ENCODE results near the gene DQX1.
"Not testable (repeated sequence)": the region's sequence is repeated elsewhere in the genome, so short reads cannot be mapped to it uniquely, and the experiment has no call there.

The DQX1 gene

DNA sequence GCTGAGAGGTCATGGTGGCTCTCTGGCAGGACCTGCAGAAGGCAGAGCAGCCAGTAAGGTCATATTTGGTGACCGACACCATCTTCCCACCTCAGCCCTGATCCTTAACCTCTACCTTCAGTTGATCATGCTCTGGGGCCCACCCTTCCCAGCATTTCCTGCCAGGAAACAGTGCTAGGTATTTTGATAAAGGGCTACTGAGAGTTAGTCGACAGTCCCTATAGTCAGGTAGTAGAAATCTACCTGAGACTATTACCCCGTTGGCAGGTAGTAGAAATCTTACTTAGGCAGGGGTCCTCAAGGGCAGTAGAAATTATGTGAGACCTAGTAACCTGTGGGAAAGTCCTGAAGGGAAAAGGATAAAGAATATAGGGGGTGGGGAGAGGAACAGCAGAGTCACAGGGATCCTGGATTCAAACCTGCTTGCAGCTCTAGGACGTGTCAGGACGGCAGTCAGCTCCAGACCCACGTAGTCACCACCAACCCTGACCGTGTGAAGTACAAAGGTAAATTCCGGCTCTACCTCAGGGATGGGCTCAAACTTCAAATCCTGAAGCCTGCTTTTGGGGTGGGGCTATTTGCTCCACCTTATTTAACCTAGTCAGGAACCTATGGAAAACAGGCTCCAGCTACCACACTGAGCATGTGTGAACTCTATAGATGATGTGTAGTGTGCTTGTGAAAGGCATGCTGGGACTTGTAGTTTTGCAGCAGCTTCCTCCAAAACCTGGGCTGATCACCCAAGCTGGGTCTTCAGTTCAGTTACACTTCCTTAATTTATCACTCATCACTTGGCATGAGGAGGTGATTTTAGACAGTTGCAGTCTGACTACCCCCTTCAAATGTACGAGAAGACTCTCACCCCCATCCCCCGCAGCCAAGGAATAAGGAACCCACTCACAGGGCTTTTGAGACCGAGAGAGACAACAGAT, at the start of gene DQX1:
Gene DQX1 (minus strand): TSS at position 515 of the 932 bp plus-strand sequence. CDS start 502 bp downstream, at position 13.
- DNase-seq: peak in 1 of 2 experiments; percentile 20

DNA sequence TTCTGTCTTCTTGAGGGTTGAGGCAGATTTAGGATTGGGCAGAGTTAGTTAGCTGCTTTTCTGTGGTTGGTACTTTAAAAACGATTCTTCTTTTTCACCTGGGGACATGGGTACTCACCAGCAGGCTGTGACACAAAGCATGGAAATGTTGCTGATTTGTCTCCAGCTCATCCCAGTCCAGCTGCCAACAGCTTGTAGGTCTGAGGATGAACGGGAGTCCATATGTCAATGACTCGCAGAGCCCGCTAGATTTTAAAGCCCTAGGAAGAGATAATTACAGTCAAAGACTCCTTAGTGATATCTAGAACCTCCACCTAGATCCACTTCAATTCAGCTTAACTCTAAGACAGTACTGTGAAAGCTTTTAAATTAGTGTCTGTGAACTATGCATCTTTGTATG, 49.3 kb upstream of the DQX1 start:
- DNase-seq: peak; percentile 25 to 80

GRCh38 chr2:74573747-74574562, 47.9 kb upstream of the DQX1 start:
- no peak for DNase-seq

GRCh38 chr2:74572178-74572925, 46.3 kb upstream of the DQX1 start:
- no peak for DNase-seq

- no peak for DNase-seq
Measured at GRCh38 chr2:74571058-74571457, 45.0 kb upstream of the DQX1 start.

- no peak for DNase-seq
Measured at GRCh38 chr2:74569686-74570085, 43.7 kb upstream of the DQX1 start.

DNA sequence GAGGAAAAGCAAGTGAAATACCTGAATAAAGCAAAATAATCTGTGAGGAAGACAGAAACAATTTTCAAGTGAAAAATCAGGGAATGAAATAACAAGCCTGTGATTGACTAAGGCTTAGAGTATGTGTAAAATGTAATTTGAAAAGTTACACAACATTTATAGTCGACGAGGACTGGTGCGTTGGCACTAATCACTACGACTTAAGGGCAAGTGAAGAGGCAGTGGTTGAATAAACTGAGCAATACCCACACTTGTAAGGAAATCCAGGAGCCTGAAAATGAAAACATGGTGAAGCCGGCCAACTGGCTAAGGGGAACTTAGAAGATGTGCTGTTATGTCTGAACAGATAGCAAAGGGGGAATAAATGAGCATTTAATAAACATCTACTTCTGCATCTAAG, 41.9 kb upstream of the DQX1 start:
- no peak for DNase-seq

GRCh38 chr2:74566754-74567085, 40.7 kb upstream of the DQX1 start:
- no peak for DNase-seq

DNA sequence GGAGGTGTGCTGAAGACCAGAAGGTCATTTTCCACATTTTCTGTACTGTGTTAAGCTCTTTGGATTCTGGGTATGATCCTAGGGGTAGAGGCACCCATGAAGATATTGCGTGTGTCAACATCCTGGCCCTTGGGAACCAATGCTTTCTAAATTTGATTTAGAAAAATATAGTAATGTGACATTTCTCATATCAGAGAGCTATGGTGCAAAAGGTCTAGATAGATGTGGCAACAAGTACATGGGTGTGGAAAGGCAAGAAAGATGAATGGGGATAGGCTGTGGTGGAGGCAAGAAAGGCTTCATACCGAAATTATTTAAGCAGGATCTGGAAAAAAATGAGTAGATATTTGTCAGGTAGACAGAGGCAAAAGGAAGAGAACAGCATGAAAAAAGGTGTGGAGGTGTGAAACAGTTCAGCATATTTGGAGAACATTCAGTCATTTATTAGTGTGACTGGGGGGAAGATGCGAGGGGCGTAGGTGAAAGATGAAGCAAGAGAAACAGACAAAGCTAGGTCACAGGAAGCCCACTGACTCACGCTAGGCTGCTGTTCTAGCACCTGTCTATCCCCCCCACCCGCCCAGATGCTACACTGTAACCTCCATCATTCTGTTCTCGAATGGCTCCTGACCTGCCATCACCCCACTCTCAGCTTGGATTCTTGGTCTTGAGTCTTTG, 40.2 kb upstream of the DQX1 start:
- no peak for DNase-seq

- DNase-seq: no peak
Measured at GRCh38 chr2:74564222-74564621, 38.2 kb upstream of the DQX1 start.

GRCh38 chr2:74562126-74562775, 36.2 kb upstream of the DQX1 start:
- no peak for DNase-seq

DNA sequence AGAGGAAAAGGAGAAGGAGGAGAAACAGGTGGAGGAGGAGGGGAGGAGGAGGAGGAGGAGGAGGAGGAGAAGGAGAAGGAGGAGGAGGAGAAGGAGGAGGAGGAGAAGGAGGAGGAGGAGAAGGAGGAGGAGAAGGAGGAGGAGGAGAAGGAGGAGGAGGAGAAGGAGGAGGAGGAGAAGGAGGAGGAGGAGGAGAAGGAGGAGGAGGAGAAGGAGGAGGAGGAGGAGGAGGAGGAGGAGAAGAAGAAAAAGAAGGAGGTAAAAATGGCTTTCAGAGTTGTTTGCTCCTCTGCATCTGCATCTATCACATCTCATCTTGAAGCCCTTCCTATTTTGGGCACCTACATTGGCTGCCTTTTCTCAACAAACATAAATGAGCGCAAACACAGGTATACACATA, 35.0 kb upstream of the DQX1 start:
- not testable (repeated sequence) for DNase-seq

DNA sequence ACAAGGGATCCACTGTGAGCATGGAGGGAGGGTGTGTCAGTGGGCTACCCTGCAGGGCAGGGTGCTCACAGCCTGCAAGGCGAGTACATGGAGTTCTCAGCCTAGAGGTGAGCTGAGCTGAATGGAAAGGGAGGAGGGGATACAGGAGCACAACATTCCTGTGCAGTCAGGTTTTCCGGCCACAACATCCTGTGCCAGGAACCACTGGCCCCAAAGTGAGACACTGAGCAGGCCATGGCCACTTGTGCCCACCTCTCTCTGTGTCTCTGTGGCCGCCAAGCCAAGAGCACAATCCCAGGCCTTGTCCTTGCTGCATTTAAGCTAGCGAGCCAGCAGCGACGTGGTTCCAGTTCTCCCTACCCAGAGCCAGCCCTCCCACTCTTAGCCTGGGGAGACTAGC, 34.6 kb upstream of the DQX1 start:
- no peak for DNase-seq

DNA sequence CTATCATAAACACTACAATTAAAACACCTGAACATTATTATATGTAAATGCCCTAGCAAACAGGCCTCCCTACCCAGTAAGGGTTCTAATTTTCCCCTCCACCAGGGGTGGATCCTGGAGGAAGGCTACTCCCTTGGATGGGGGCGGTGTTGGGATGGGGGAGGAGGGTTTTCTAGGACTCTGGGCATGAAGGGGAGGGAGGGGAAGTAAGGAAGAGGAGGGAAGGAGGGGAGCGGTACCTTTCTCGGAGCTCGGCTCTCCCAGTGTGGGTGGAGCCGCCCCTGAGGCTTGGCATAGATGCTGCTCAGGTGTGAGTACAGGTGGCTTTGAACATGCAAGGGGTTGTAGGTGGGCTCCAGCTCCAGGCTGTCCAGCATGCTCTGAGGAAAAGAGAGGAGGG, 33.9 kb upstream of the DQX1 start:
- no peak for DNase-seq

DNA sequence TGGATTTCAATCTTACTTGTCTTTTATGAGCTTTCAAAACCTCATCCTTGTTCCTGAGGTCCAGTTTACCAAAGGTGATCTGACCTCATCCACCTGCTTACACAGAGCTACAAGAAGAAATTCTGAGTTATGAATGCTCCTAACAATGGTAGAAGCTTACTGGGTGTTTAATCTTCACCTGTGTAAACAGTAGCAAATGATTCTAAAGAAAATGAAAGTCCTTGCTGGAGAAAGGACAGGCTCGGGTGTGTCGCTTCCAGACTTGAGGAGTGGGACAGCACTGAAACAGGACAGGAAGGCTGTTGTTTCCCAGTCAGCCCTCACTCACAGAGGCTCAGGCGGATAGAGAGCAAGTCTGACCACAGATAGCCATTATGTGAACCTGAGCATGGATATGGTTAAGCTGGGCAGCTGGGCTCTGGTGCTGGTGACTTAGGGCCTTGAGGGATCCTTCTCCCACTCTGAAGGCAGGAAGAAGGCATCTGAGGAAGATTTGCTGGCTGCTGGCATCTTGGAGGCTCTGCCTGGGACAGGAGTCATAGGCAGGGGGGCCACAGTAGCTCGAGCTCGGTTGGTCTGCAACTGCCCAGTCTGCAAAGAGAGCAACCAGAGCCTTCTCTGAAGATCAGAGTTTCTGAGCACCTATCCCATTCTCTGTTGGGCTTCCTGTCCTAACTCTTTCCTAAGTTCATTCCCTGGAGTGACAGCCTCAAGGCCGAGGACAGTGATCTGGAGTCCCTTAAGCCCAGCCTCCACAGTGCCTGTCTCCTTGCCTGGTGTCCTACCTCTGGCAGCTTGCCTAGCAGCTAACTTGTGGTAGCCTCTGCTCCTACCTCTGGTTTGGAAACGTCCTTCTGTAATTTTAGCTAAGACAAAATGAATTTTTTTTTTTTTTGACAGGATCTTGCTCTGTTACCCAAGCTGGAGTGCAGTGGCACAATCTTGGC, 32.5 kb upstream of the DQX1 start:
- DNase-seq: no peak

- DNase-seq: no peak
Measured at GRCh38 chr2:74556831-74557370, 30.9 kb upstream of the DQX1 start.

DNA sequence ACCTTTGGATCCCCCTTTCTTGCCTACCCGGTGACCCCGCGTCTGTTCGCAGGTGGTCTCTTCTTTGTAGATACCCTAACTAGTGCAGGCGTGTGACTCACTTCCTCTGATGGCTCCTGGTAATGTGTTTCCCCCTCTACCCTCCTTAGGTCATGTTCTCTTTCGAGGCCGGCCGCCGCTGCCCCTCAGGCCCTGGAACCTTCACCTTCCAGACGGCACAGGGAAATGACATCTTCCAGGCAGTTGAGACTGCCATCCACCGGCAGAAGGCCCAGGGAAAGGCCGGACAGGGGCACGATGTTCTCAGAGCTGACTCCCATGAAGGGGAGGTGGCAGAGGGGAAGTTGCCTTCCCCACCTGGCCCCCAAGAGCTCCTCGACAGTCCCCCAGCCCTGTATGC, 30.1 kb upstream of the DQX1 start:
- no peak for DNase-seq

DNA sequence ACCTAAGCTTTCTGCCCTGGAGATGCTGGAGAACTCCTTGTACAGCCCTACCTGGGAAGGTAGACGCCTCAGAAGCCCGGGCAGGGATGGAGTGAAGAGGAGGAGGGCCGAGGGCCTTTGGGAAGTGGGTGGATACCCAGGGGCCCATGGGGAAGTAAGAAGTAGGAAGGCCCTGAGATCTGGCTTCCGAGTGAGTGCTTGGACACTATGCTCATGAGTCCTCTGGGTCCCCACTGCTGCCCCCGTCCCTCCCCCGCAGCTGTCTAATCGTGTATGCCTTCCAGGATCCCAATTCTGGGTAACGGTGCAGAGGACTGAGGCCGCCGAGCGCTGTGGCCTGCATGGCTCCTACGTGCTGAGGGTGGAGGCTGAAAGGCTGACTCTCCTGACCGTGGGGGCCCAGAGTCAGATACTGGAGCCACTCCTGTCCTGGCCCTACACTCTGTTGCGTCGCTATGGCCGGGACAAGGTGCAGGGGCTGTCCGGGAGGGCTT, 29.6 kb upstream of the DQX1 start:
- DNase-seq: no peak

DNA sequence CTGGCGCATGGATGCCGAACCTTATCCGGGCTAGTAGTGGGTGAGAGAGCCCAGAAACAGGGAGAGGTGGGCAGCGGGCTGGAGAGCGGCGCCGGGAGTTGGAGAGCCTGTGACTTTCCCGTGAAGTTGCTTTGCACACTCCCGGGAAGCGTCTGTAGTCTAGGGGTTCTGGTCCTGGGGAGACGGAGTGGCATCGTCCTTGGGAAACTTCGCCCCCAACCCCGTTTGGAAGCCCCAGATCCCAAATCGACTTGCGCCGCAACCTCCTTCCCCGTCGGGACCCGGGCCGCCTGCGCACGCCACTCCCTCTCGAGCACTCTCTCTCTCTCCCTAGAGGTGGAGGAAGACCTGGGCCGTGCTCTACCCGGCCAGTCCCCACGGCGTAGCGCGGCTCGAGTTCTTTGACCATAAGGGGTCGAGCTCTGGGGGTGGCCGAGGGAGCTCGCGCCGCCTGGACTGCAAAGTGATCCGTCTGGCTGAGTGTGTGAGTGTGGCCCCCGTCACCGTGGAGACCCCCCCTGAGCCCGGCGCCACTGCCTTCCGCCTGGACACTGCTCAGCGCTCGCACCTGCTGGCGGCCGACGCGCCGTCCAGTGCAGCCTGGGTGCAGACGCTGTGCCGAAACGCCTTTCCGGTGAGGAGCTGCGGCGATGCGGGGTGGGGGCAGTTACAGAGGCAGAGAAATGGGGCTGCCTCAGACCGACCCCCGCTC, 28.9 kb upstream of the DQX1 start:
- DNase-seq: peak in 1 of 2 experiments; percentile 30
